ENCODE results near the gene TSPAN4.

Gene TSPAN4

GRCh38 chr11:887589-887988 lies 44.9 kb downstream of the TSPAN4 start:
- CTCF ChIA-PET = no interaction called here
- no peak for TF ChIP-seq ZNF175 (tag by site-specific recombination; IDR thresholded peaks at IDR 0.05)
- TF ChIP-seq ZNF521 (tag by site-specific recombination; IDR thresholded peaks at IDR 0.05) = no peak
- TF ChIP-seq, protein P1, sequence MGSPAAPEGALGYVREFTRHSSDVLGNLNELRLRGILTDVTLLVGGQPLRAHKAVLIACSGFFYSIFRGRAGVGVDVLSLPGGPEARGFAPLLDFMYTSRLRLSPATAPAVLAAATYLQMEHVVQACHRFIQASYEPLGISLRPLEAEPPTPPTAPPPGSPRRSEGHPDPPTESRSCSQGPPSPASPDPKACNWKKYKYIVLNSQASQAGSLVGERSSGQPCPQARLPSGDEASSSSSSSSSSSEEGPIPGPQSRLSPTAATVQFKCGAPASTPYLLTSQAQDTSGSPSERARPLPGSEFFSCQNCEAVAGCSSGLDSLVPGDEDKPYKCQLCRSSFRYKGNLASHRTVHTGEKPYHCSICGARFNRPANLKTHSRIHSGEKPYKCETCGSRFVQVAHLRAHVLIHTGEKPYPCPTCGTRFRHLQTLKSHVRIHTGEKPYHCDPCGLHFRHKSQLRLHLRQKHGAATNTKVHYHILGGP (tag by site-specific recombination; IDR thresholded peaks at IDR 0.05) = no peak
- TF ChIP-seq PBX3 (CRISPR knock-in tag; IDR thresholded peaks at IDR 0.05) = no peak
- no peak for TF ChIP-seq ZNF239 (tag by site-specific recombination; IDR thresholded peaks at IDR 0.05)
- no peak for TF ChIP-seq ZNF548 (tag by site-specific recombination; IDR thresholded peaks at IDR 0.05)
- no peak for TF ChIP-seq OSR2 (tag by site-specific recombination; IDR thresholded peaks at IDR 0.05)
- TF ChIP-seq ZNF16 (tag by site-specific recombination; IDR thresholded peaks at IDR 0.05; ENCODE audit: low read depth) = no peak
- TF ChIP-seq ZNF391 (tag by site-specific recombination; IDR thresholded peaks at IDR 0.05; ENCODE audit: borderline replicate concordance, low read depth) = no peak
- no peak for TF ChIP-seq GLI4 (tag by site-specific recombination; IDR thresholded peaks at IDR 0.05)

GRCh38 chr11:888310-889212 lies 45.9 kb downstream of the TSPAN4 start:
- H3K36me3 ChIP-seq (ENCODE audit: control insufficient read depth in 2 of 2, insufficient read depth in 1 of 2, low read length in 2 of 2) = peaks cover 0 to 73% of the 10 kb centered on the region in 2 experiments; a peak in 1 of 3 replicates
- H3K27ac ChIP-seq (ENCODE audit: extremely low read depth, low read depth, low read length) = no peak overlapping the region
- CTCF ChIA-PET = no interaction called here
- no peaks in the 10 kb centered on the region for H3K9me3 ChIP-seq (ENCODE audit: control insufficient read depth, insufficient read depth, low read depth, low read length)
- POLR2A ChIA-PET = interaction anchor here (0.7 kb wide), 1 partner anchor 22 kb away, joined by 3 read pairs; the partner anchor contains the start of gene CHID1
- H3K4me3 ChIP-seq (ENCODE audit: low read depth, low read length) = no peak overlapping the region
- no peaks in the 10 kb centered on the region for H3K4me1 ChIP-seq (ENCODE audit: control insufficient read depth, insufficient read depth, low read length)
- no peak for TF ChIP-seq HOXC10 (CRISPR knock-in tag; IDR thresholded peaks at IDR 0.05)
- no peak for TF ChIP-seq ZNF600 (tag by site-specific recombination; IDR thresholded peaks at IDR 0.05)
- TF ChIP-seq KLF10 (tag by site-specific recombination; IDR thresholded peaks at IDR 0.05) = no peak
- TF ChIP-seq BCL11B (tag by site-specific recombination; IDR thresholded peaks at IDR 0.05; ENCODE audit: low read depth) = no peak
- no peak for TF ChIP-seq ZNF184 (tag by site-specific recombination; IDR thresholded peaks at IDR 0.05)
- TF ChIP-seq ZSCAN16 (tag by site-specific recombination; IDR thresholded peaks at IDR 0.05) = no peak
- no peak for TF ChIP-seq KLF1 (tag by site-specific recombination; IDR thresholded peaks at IDR 0.05)
- TF ChIP-seq ZNF449 (tag by site-specific recombination; IDR thresholded peaks at IDR 0.05) = no peak
- TF ChIP-seq ZNF202 (tag by site-specific recombination; IDR thresholded peaks at IDR 0.05; ENCODE audit: borderline replicate concordance) = no peak
- no peak for TF ChIP-seq IKZF3 (tag by site-specific recombination; IDR thresholded peaks at IDR 0.05)
- TF ChIP-seq ZNF214 (tag by site-specific recombination; IDR thresholded peaks at IDR 0.05; ENCODE audit: borderline replicate concordance) = no peak
- no peak for TF ChIP-seq ZNF530 (tag by site-specific recombination; IDR thresholded peaks at IDR 0.05; ENCODE audit: low read depth)
- TF ChIP-seq PRDM10 (tag by site-specific recombination; IDR thresholded peaks at IDR 0.05) = no peak

More at GRCh38 chr11:887589-887988, 44.9 kb downstream of the TSPAN4 start:
- Histone ChIP-seq H3K36me3 (ENCODE audit: control insufficient read depth in 2 of 2, insufficient read depth in 1 of 2, low read length in 2 of 2) (peaks cover 0 to 81% of the 10 kb centered on the region in 2 experiments; a peak in 1 of 3 replicates), H3K27ac (ENCODE audit: extremely low read depth, low read depth, low read length) (no peak overlapping the region), H3K9me3 (ENCODE audit: control insufficient read depth, insufficient read depth, low read depth, low read length) (no peaks in the 10 kb centered on the region), H3K4me3 (ENCODE audit: low read depth, low read length) (no peak overlapping the region), H3K4me1 (ENCODE audit: control insufficient read depth, insufficient read depth, low read length) (no peaks in the 10 kb centered on the region)
- POLR2A ChIA-PET = interaction anchor here (1.7 kb wide), 1 partner anchor 8 kb away, joined by 4 read pairs; no protein-coding TSS in a partner anchor

Measured in HEK293 (cell line).